CD4-positive, alpha-beta T cell treated with Interleukin-15 for 1 hour (primary cell): Measurements from ENCODE around the gene SLC29A1.
"Not testable (repeated sequence)": the region's sequence is repeated elsewhere in the genome, so short reads cannot be mapped to it uniquely, and the experiment has no call there.

Experiments used
- DNase-seq: peaks from one replicate; pipeline ENCODE4 v3.0.0-alpha.2; 2020

SLC29A1 gene

GRCh38 chr6:44196351-44196750 is 27.0 kb upstream of the SLC29A1 start:
- DNase-seq = not testable (repeated sequence)

- no peak for DNase-seq
Observed at GRCh38 chr6:44198684-44199083, 24.7 kb upstream of the SLC29A1 start.

GRCh38 chr6:44199883-44200282 is 23.5 kb upstream of the SLC29A1 start:
- DNase-seq = no peak

- DNase-seq = no peak
Observed at GRCh38 chr6:44201200-44201599, 22.2 kb upstream of the SLC29A1 start.

- DNase-seq = no peak
Observed at GRCh38 chr6:44201638-44202303, 21.6 kb upstream of the SLC29A1 start.

GRCh38 chr6:44202332-44202971 is 20.9 kb upstream of the SLC29A1 start:
- no peak for DNase-seq

GRCh38 chr6:44202972-44203750 is 20.2 kb upstream of the SLC29A1 start:
- no peak for DNase-seq

- DNase-seq = no peak
Observed at GRCh38 chr6:44203955-44204354, 19.4 kb upstream of the SLC29A1 start.

GRCh38 chr6:44207966-44208365 is 15.4 kb upstream of the SLC29A1 start:
- no peak for DNase-seq

GRCh38 chr6:44211284-44211683 is 12.1 kb upstream of the SLC29A1 start:
- DNase-seq = no peak

GRCh38 chr6:44214307-44214706 is 9.1 kb upstream of the SLC29A1 start:
- DNase-seq = no peak

- no peak for DNase-seq
Observed at GRCh38 chr6:44216677-44217331, 6.6 kb upstream of the SLC29A1 start, which contains the start of gene MYMX. MYMX (plus strand) TSS chr6:44216926; CDS start chr6:44217472, 546 bp downstream.

- no peak for DNase-seq
Observed at GRCh38 chr6:44217332-44218143, 5.9 kb upstream of the SLC29A1 start.

- peak; percentile 47 for DNase-seq
Observed at GRCh38 chr6:44219053-44219814, 4.2 kb upstream of the SLC29A1 start.

GRCh38 chr6:44219815-44220784 is 3.3 kb upstream of the SLC29A1 start:
- DNase-seq = no peak

- no peak for DNase-seq
Observed at GRCh38 chr6:44220913-44221290, 2.5 kb upstream of the SLC29A1 start.

GRCh38 chr6:44221291-44221960 is 2.0 kb upstream of the SLC29A1 start:
- DNase-seq = peak; percentile 80

GRCh38 chr6:44221961-44222335 is 1.4 kb upstream of the SLC29A1 start:
- no peak for DNase-seq

GRCh38 chr6:44222486-44223318 is 693 bp upstream of the SLC29A1 start:
- DNase-seq = no peak
